ENCODE results near the gene GRK7. TPM values are rescaled to one million over a fixed set of nuclear protein-coding genes. Genes with fewer than 3 reads are reported as not detected.
"Not testable (repeated sequence)": the region's sequence is repeated elsewhere in the genome, so short reads cannot be mapped to it uniquely, and the experiment has no call there.

The GRK7 gene
- total RNA-seq, 1 experiment from 2014 or later: not detected

DNA sequence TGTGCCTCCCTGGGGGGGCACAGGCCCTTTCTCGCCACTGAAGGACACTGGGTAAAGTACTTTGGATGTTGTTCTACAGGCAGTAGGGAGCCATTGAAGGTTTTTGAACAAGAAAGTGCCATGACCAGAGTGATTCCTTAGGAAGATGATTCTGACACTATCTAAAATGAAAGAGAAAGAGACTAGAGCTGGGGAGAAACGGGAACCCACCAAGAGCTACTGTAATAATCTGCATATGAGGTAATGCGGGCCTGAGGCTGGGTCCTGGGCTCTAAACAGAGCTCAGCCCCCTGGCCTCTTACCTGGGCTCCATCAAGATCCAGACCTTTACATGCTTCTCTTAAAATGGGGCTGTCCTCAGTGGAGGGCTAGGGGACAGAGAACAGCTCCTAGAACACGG is 24.9 kb downstream of the GRK7 start:
- no TSS peak for BruUV-seq (replicated peaks)
- DNase-seq: no peak
- peaks cover 9% of the 10 kb centered on the region for H3K27me3 Mint-ChIP-seq (ENCODE audit: unreplicated experiment)
- TF ChIP-seq, protein P1, sequence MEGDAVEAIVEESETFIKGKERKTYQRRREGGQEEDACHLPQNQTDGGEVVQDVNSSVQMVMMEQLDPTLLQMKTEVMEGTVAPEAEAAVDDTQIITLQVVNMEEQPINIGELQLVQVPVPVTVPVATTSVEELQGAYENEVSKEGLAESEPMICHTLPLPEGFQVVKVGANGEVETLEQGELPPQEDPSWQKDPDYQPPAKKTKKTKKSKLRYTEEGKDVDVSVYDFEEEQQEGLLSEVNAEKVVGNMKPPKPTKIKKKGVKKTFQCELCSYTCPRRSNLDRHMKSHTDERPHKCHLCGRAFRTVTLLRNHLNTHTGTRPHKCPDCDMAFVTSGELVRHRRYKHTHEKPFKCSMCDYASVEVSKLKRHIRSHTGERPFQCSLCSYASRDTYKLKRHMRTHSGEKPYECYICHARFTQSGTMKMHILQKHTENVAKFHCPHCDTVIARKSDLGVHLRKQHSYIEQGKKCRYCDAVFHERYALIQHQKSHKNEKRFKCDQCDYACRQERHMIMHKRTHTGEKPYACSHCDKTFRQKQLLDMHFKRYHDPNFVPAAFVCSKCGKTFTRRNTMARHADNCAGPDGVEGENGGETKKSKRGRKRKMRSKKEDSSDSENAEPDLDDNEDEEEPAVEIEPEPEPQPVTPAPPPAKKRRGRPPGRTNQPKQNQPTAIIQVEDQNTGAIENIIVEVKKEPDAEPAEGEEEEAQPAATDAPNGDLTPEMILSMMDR (IDR thresholded peaks at IDR 0.05; ENCODE audit: unreplicated experiment): no peak
- H3K36me3 Mint-ChIP-seq (ENCODE audit: insufficient read depth, unreplicated experiment): no peaks in the 10 kb centered on the region
- intact Hi-C loops (cut with micrococcal nuclease; ENCODE audit: unreplicated experiment): no loop called here
- CTCF ChIA-PET: no interaction called here
- H3K9me3 Mint-ChIP-seq (ENCODE audit: low read depth, unreplicated experiment): no peaks in the 10 kb centered on the region
- no peak overlapping the region for H3K27ac Mint-ChIP-seq (ENCODE audit: unreplicated experiment)
- no peaks in the 10 kb centered on the region for H3K4me1 Mint-ChIP-seq (ENCODE audit: low read depth, unreplicated experiment)
- no peak overlapping the region for H3K4me3 Mint-ChIP-seq (ENCODE audit: low read depth, unreplicated experiment)

DNA sequence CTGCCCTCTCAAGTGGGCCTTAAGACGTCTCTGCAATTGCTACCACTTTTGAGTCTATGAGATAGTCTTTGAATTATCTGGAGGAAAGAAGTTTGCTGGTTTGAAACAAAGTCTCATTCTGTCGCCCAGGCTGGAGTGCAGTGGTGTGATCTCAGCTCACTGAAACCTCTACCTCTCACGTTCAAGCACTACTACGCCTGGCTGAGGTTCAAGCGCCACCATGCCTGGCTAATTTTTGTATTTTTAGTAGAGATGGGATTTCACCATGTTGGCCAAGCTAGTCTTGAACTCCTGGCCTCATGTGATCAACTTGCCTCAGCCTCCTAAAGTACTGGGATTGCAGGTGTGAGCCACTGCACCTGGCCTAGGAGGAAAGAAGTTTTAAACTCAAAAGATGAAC is 25.5 kb downstream of the GRK7 start:
- H3K4me3 Mint-ChIP-seq (ENCODE audit: low read depth, unreplicated experiment); intact Hi-C loops (cut with micrococcal nuclease; ENCODE audit: unreplicated experiment): not testable (repeated sequence)
- CTCF ChIA-PET: interaction anchor here (0.6 kb wide), 1 partner anchor 33 kb away, joined by 4 read pairs; no protein-coding TSS in a partner anchor

DNA sequence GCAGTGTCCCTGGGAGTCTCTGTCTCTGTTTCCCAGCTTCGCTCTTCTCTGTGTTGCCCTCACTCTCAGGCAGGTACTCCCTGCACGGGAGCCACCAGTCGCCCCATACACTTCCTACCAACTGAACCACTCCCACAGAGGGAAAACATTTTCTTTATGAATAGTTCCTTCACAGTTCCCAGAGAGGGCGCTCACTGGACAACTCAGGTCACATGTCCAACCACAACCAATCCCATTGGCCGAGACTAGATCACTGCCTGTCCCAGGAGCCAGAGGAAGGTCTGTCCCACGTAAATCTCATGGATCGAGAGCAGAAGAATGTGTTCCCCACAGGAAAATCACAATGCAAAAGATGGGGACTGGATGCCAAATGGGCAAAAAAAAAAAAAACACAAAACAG is 26.1 kb downstream of the GRK7 start:
- intact Hi-C loops (cut with micrococcal nuclease; ENCODE audit: unreplicated experiment): no loop called here
- Mint-ChIP-seq H3K36me3 (ENCODE audit: insufficient read depth, unreplicated experiment) (no peaks in the 10 kb centered on the region), H3K4me1 (ENCODE audit: low read depth, unreplicated experiment) (no peaks in the 10 kb centered on the region), H3K27ac (ENCODE audit: unreplicated experiment) (no peak overlapping the region), H3K27me3 (ENCODE audit: unreplicated experiment) (no peaks in the 10 kb centered on the region), H3K9me3 (ENCODE audit: low read depth, unreplicated experiment) (no peaks in the 10 kb centered on the region), H3K4me3 (ENCODE audit: low read depth, unreplicated experiment) (no peak overlapping the region)
- CTCF ChIA-PET: interaction anchor here (0.7 kb wide), 2 partner anchors 14 to 178 kb away, joined by 3 to 6 read pairs; no protein-coding TSS in a partner anchor
- BruUV-seq (replicated peaks): no TSS peak
- DNase-seq: no peak
- TF ChIP-seq, protein P1 (IDR thresholded peaks at IDR 0.05; ENCODE audit: unreplicated experiment): no peak

More for the DNA sequence above, 25.5 kb downstream of the GRK7 start:
- not testable (repeated sequence) for H3K4me1 Mint-ChIP-seq (ENCODE audit: low read depth, unreplicated experiment); BruUV-seq (replicated peaks); H3K27me3 Mint-ChIP-seq (ENCODE audit: unreplicated experiment); DNase-seq; H3K27ac Mint-ChIP-seq (ENCODE audit: unreplicated experiment); H3K9me3 Mint-ChIP-seq (ENCODE audit: low read depth, unreplicated experiment); H3K36me3 Mint-ChIP-seq (ENCODE audit: insufficient read depth, unreplicated experiment)

DNA sequence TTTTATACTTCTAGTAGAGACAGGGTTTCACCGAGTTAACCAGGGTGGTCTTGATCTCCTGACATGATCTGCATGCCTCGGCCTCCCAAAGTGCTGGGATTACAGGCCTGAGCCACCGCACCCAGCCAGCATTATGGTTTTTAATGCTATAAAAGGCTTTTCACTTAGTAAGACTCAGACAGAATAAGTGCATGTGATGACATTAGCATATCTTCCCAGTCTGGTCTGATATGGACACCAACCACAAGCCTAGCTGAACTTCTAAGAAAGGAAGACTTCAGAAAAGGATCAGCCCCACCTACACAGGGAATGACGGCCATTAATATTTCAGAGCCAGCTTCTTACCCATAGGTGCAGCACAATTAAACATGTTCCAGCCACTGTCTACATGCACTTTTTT is 27.0 kb downstream of the GRK7 start:
- Mint-ChIP-seq H3K36me3 (ENCODE audit: insufficient read depth, unreplicated experiment) (no peaks in the 10 kb centered on the region), H3K9me3 (ENCODE audit: low read depth, unreplicated experiment) (no peaks in the 10 kb centered on the region), H3K27ac (ENCODE audit: unreplicated experiment) (no peak overlapping the region), H3K4me1 (ENCODE audit: low read depth, unreplicated experiment) (no peaks in the 10 kb centered on the region), H3K27me3 (ENCODE audit: unreplicated experiment) (peaks cover 5% of the 10 kb centered on the region), H3K4me3 (ENCODE audit: low read depth, unreplicated experiment) (no peak overlapping the region)
- BruUV-seq (replicated peaks): no TSS peak
- CTCF ChIA-PET: interaction anchor here (0.7 kb wide), 2 partner anchors 13 to 179 kb away, joined by 3 to 6 read pairs; no protein-coding TSS in a partner anchor
- no peak for DNase-seq
- TF ChIP-seq, protein P1 (IDR thresholded peaks at IDR 0.05; ENCODE audit: unreplicated experiment): no peak
- intact Hi-C loops (cut with micrococcal nuclease; ENCODE audit: unreplicated experiment): no loop called here

DNA sequence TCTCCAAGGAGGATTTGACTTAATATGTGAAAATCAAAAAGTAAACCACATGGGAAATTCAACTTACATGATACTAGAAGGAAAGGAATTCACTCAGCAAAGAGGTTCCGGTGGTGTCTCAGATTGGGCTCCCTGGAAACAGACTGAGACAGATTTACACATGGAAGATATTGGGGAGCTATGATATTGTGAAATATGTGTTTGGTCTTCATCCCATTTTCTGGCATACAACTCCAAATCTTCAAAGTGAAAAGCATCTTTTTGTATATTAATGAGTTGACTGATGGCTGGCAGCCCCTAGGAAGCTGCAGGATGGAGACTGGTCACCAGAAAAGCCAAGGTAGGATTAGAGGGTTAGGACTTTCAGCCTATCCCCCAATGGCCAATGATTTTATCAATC is 29.3 kb downstream of the GRK7 start:
- DNase-seq: no peak
- TF ChIP-seq, protein P1 (IDR thresholded peaks at IDR 0.05; ENCODE audit: unreplicated experiment): no peak
- H3K4me1 Mint-ChIP-seq (ENCODE audit: low read depth, unreplicated experiment): no peaks in the 10 kb centered on the region
- H3K9me3 Mint-ChIP-seq (ENCODE audit: low read depth, unreplicated experiment): no peaks in the 10 kb centered on the region
- no peak overlapping the region for H3K27ac Mint-ChIP-seq (ENCODE audit: unreplicated experiment)
- no peak overlapping the region for H3K4me3 Mint-ChIP-seq (ENCODE audit: low read depth, unreplicated experiment)
- CTCF ChIA-PET: interaction anchor here (0.5 to 1.4 kb wide), 3 partner anchors 9 to 207 kb away, joined by 3 to 4 read pairs (median 3); no protein-coding TSS in a partner anchor
- no TSS peak for BruUV-seq (replicated peaks)
- H3K27me3 Mint-ChIP-seq (ENCODE audit: unreplicated experiment): peaks cover 15% of the 10 kb centered on the region
- no peaks in the 10 kb centered on the region for H3K36me3 Mint-ChIP-seq (ENCODE audit: insufficient read depth, unreplicated experiment)
- intact Hi-C loops (cut with micrococcal nuclease; ENCODE audit: unreplicated experiment): no loop called here

Data from Calu3 (cell line).